T47D (cell line): ENCODE results near the gene STOML3.

ENCODE experiments used
- DNase-seq, 2 experiments: peaks; one replicate each; pipeline versions ENCODE4 v3.0.0 to v3.0.0-alpha.2; 2011 to 2012; ENCODE audit warnings: low read depth in 1 of 2, low spot score in 1 of 2
- JUND ChIP-seq: IDR thresholded peaks from 2 replicates; pipeline ENCODE4 v1.6.1; 2012; ENCODE audit warnings: low read depth
- in situ Hi-C: cut with HindIII; loops from 2 replicates; pipeline ENCODE4 v1.10.0; 2016; ENCODE audit warnings: low sequenced_read_pairs, low pct_unique_long_range_greater_than_20kb

Gene STOML3

DNA sequence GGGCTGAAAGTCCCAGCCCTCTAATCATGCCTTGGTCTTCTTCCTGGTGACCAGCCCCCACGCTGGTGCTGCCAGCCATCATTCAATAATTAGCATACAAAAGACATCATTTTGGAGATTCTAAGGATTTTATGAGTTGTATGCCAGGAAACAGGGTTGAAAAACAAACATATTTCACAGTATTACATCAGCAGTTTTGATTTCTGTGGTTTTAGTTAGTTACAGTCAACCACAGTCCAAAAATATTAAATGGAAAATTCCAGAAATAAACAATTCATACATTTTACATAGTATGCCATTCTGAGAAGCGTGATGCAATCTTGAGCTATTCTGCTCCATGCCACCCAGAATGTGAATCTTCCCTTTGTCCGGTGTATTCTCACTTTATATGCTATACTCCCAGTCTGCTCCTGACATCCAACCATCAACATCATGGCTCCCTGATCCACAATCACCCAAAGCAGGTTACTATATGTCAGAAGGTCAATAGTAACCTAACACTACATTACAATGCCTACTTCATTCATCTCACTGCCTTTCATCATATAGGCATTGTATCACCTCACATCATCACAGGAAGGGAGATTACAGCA, 49.2 kb downstream of the STOML3 start:
- TF ChIP-seq JUND = no peak
- no peak for DNase-seq
- in situ Hi-C loops = no loop called here

DNA sequence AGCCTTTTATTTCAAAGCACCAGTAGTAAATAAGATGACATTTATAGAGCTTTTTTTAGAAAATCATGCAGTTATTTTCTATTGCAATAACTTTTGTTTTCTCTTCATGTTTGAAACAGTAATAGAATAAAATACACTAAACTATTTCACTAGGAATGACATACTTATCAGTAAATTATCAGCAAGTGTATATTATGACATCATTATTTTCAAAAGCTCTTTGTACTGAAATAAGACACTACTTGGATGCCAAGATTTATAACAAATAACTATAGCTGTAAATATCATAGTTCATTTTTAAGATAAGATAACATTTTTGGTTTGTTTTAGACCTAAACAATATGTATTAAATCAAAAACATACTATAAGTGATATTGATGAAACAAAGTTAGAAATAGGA, 56.8 kb downstream of the STOML3 start:
- DNase-seq = no peak
- in situ Hi-C loops = no loop called here
- TF ChIP-seq JUND = no peak

DNA sequence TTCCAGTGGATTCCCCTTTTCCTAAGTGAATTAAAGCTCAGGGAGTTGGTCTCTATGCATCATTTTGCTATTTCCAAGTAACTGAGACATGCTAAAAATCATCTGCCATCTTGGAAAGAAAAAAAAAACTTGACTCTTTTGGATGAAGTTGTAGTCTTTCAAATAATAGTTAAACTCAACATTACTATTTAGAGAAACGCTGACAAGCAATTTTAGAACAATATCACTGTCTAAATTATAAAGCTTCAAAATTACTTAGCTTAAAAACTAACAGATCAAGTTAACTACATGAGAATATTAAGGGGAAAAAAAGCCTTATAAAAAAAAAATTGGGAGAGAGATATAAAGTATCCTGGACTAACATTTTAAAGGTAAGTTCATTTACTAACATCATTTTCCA, 68.5 kb downstream of the STOML3 start:
- in situ Hi-C loops = no loop called here
- no peak for TF ChIP-seq JUND
- DNase-seq = no peak

DNA sequence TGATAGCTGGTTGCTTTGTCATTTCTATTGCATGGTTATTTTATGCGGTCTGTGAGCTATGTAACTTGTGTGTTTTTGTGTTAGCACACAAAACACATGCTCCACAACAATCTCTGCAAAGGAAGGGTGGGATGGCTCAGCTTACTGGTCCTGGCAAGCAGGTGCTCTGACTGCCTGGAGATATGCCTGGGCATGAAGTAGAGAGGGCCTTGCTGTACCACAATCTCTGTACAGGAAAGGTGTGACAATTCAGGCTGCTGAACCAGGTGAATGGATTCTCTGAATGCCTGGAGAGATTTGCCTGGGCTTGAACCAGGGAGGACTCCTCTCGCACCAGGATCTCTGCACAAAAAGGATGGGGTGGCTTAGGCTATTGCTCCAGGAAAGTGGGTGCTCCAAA, 69.5 kb downstream of the STOML3 start:
- in situ Hi-C loops = no loop called here
- no peak for DNase-seq
- no peak for TF ChIP-seq JUND
